GM23338 (cell line): ENCODE measurements around the gene CCDC57. TPM values are rescaled to one million over a fixed set of nuclear protein-coding genes. Genes with fewer than 3 reads are reported as not detected.
"Not testable (repeated sequence)": the region's sequence is repeated elsewhere in the genome, so short reads cannot be mapped to it uniquely, and the experiment has no call there.

ENCODE experiments used
- ATAC-seq: fragments of 200-7000 bp; cut with Tn5 transposase; 3 replicates; pipeline ENCODE4 v1.9.1; 2020
- DNase-seq: peaks from one replicate; pipeline ENCODE4 v3.0.0-alpha.2; 2015; ENCODE audit warnings: low spot score
- H2AFZ ChIP-seq: fragments of 200-600 bp; sonication (generic); 2 replicates; pipeline ENCODE4 v1.8.0; 2016; ENCODE audit warnings: antibody characterized with exemption, mild to moderate bottlenecking, moderate library complexity
- H3F3A ChIP-seq: fragments of 200-600 bp; sonication (generic); replicated peaks from 2 replicates; pipeline ENCODE4 v1.8.0; 2017; ENCODE audit warnings: antibody characterized with exemption, mixed run types, low read depth
- H3K27ac ChIP-seq: fragments of 200-600 bp; sonication (generic); 2 replicates; pipeline ENCODE4 v1.6.1; 2016; ENCODE audit warnings: low read depth
- H3K27me3 ChIP-seq: fragments of 200-600 bp; sonication (generic); 2 replicates; pipeline ENCODE4 v1.8.0; 2016; ENCODE audit warnings: mild to moderate bottlenecking, mixed run types, moderate library complexity; ENCODE audit not compliant: insufficient read depth
- H3K36me3 ChIP-seq: fragments of 200-600 bp; sonication (generic); 2 replicates; pipeline ENCODE4 v1.8.0; 2016; ENCODE audit warnings: mild to moderate bottlenecking; ENCODE audit not compliant: insufficient read depth
- H3K4me1 ChIP-seq: fragments of 200-600 bp; sonication (generic); 2 replicates; pipeline ENCODE4 v1.8.0; 2016; ENCODE audit warnings: mild to moderate bottlenecking, moderate library complexity; ENCODE audit not compliant: insufficient read depth
- H3K4me2 ChIP-seq: fragments of 200-600 bp; sonication (generic); 2 replicates; pipeline ENCODE4 v1.7.1; 2017; ENCODE audit warnings: mixed run types
- H3K4me3 ChIP-seq: fragments of 200-600 bp; sonication (generic); 2 replicates; pipeline ENCODE4 v1.6.1; 2016; ENCODE audit warnings: mixed run types
- H3K79me2 ChIP-seq: fragments of 200-600 bp; sonication (generic); replicated peaks from 2 replicates; pipeline ENCODE4 v1.8.0; 2017; ENCODE audit warnings: mild to moderate bottlenecking; ENCODE audit not compliant: insufficient read depth
- H3K9me2 ChIP-seq: fragments of 200-600 bp; sonication (generic); 2 replicates; pipeline ENCODE4 v1.8.0; 2017; ENCODE audit not compliant: insufficient read depth
- H4K20me1 ChIP-seq: fragments of 200-600 bp; sonication (generic); replicated peaks from 2 replicates; pipeline ENCODE4 v1.8.0; 2017; ENCODE audit warnings: mild to moderate bottlenecking; ENCODE audit not compliant: insufficient read depth
- H3K27ac Mint-ChIP-seq: 2 replicates; pipeline ENCODE4 v1.8.0; 2020; ENCODE audit warnings: inconsistent platforms, mild to moderate bottlenecking, moderate library complexity, mixed read lengths
- H3K27me3 Mint-ChIP-seq: 3 replicates; pipeline ENCODE4 v1.8.0; 2022; ENCODE audit warnings: low read depth, mild to moderate bottlenecking, moderate library complexity, mixed read lengths, inconsistent platforms; ENCODE audit not compliant: insufficient read depth, poor library complexity
- H3K36me3 Mint-ChIP-seq: 3 replicates; pipeline ENCODE4 v1.8.0; 2021; ENCODE audit warnings: low read depth, mild to moderate bottlenecking, inconsistent platforms, moderate library complexity, mixed read lengths
- H3K4me1 Mint-ChIP-seq: 3 replicates; pipeline ENCODE4 v1.8.0; 2020; ENCODE audit warnings: mild to moderate bottlenecking, inconsistent platforms, mixed read lengths
- H3K4me3 Mint-ChIP-seq: 3 replicates; pipeline ENCODE4 v1.8.0; 2021; ENCODE audit warnings: moderate library complexity, mild to moderate bottlenecking, inconsistent platforms, mixed read lengths
- H3K9me3 Mint-ChIP-seq: 3 replicates; pipeline ENCODE4 v1.8.0; 2020; ENCODE audit warnings: moderate library complexity, mild to moderate bottlenecking, inconsistent platforms, mixed read lengths
- CREB1 ChIP-seq: fragments of 250-450 bp; sonication (Bioruptor Pico); IDR thresholded peaks from 2 replicates; pipeline ENCODE4 v1.5.0; 2020; ENCODE audit warnings: low read depth, mild to moderate bottlenecking, moderate library complexity
- EZH2 ChIP-seq: fragments of 200-600 bp; sonication (generic); IDR thresholded peaks from one replicate; pipeline ENCODE4 v1.8.0; 2017; ENCODE audit warnings: antibody characterized with exemption, mild to moderate bottlenecking, low read depth; ENCODE audit not compliant: unreplicated experiment
- EZH2phosphoT487 ChIP-seq: fragments of 200-600 bp; sonication (generic); IDR thresholded peaks from one replicate; pipeline ENCODE4 v1.8.1; 2018; ENCODE audit warnings: antibody characterized with exemption; ENCODE audit not compliant: unreplicated experiment
- STAT1 ChIP-seq: IDR thresholded peaks from one replicate; pipeline ENCODE4 v1.6.1; 2016; ENCODE audit warnings: antibody characterized with exemption; ENCODE audit not compliant: unreplicated experiment
- ZNF114 ChIP-seq: fragments of 250-450 bp; sonication (Bioruptor Pico); IDR thresholded peaks from 2 replicates; pipeline ENCODE4 v1.5.0; 2020; ENCODE audit warnings: mild to moderate bottlenecking, moderate library complexity
- ZNF331 ChIP-seq: fragments of 250-450 bp; sonication (Bioruptor Pico); IDR thresholded peaks from 2 replicates; pipeline ENCODE4 v1.5.0; 2020; ENCODE audit warnings: low read depth, mild to moderate bottlenecking, moderate library complexity
- polyA plus RNA-seq: library from polyadenylated mRNA; unstranded; fragments of >200 nt; fragmentation: Nextera tagmentation; extraction: Ambion mirVana; gene quantifications from 2 replicates; pipeline ENCODE4 v1.2.1, GENCODE V29; 2016
- total RNA-seq: library from RNA; depleted of rRNA; stranded (reverse); fragments of >200 nt; shearing (Covaris generic); gene quantifications from 2 replicates; pipeline ENCODE4 v1.2.3, GENCODE V29; 2014
- TF ChIP-seq, protein P1 (sequence below), 2 experiments: fragments of 200-600 bp in 1 of 2; sonication (generic) in 1 of 2; conservative IDR thresholded peaks; 2 replicates each; pipeline versions ENCODE4 v1.5.1 to v1.6.1; 2016 to 2017; ENCODE audit warnings: antibody characterized with exemption in 2 of 2, low read depth in 2 of 2, mild to moderate bottlenecking in 2 of 2, moderate library complexity in 1 of 2
- TF ChIP-seq, protein P2 (sequence below): IDR thresholded peaks from one replicate; pipeline ENCODE4 v1.6.1; 2018; ENCODE audit warnings: antibody characterized with exemption; ENCODE audit not compliant: unreplicated experiment

CCDC57 gene
- total and polyA plus RNA-seq, 2 experiments from 2014 or later, result 7.0 to 16.3 TPM

DNA sequence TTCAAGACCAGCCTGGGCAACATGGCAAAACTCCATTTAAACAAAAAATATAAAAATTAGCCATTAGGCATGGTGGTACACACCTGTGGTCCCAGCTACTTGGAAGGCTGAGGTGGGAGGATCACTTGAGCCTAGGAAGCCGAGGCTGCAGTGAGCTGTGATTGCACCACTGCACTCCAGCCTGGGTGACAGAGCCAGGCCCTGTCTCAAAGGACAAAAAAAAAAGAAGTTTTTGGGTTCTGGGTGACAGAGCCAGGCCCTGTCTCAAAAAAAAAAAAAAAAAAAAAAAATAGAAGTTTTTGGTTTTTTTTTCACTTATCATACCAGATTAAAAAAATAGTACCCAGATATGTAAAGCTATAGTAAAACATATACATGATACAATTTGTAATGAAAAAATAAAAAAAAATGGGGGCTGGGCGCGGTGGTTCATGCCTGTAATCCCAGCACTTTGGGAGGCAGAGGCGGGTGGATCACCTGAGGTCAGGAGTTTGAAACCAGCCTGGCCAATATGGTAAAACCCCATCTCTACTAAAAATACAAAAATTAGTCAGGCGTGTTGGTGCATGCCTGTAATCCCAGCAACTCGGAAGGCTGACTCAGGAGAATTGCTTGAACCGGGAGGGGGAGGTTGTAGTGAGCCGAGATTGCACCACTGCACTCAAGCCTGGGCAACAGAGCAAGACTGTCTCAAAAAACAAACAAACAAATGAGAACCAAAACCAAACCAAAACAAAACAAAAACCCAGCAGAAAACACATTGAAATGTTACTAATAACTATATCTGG lies 79.3 kb downstream of the CCDC57 start:
- not testable (repeated sequence) for H4K20me1 ChIP-seq, H3K36me3 ChIP-seq, H3K4me3 Mint-ChIP-seq, H3K9me2 ChIP-seq, H3K27me3 Mint-ChIP-seq, H3K9me3 Mint-ChIP-seq, H3K4me1 ChIP-seq, ATAC-seq, H3K4me1 Mint-ChIP-seq, H3K27ac Mint-ChIP-seq, H3K79me2 ChIP-seq, H3K4me2 ChIP-seq, H2AFZ ChIP-seq, H3K4me3 ChIP-seq, H3K36me3 Mint-ChIP-seq, H3F3A ChIP-seq, H3K27me3 ChIP-seq, DNase-seq, H3K27ac ChIP-seq

DNA sequence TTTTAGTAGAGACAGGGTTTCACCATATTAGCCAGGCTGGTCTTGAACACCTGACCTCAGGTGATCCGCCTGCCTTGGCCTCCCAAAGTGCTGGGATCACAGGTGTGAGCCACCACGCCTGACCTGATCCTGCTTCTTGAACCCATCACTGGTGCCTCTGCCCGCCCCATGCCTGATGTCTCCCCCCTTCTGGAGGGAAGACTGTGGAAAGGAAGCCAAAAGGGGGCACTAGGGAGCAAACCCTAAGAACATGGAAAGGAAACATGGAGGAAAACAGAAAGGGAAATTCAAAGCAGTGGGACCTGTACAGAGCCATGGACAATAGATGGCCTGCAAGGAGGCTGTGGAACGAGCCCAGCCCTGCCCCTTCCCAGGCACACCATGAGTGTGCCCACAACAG lies 83.5 kb downstream of the CCDC57 start:
- Histone ChIP-seq H3K4me3 (no peak overlapping the region), H3K27ac (no peak overlapping the region), H3K4me2 (no peak overlapping the region), H3K79me2 (no peaks in the 10 kb centered on the region), H3K27me3 (no peaks in the 10 kb centered on the region), H4K20me1 (no peaks in the 10 kb centered on the region; the same call in 1 of the 2 replicates), H3K4me1 (no peaks in the 10 kb centered on the region), H3K36me3 (no peaks in the 10 kb centered on the region), H3F3A (no peaks in the 10 kb centered on the region), H3K9me2 (no peaks in the 10 kb centered on the region), H2AFZ (no peak overlapping the region)
- Mint-ChIP-seq H3K9me3 (no peaks in the 10 kb centered on the region), H3K4me3 (no peak overlapping the region), H3K27me3 (peaks cover 6% of the 10 kb centered on the region), H3K36me3 (peaks cover 3% of the 10 kb centered on the region; the same call in 1 of the 3 replicates), H3K27ac (no peak overlapping the region), H3K4me1 (peaks cover 4% of the 10 kb centered on the region; the same call in 1 of the 3 replicates)
- DNase-seq (peak; percentile 46), ATAC-seq (peak; percentile 55)
- TF ChIP-seq STAT1, result no peak
- TF ChIP-seq EZH2phosphoT487, result no peak
- TF ChIP-seq ZNF331 (CRISPR knock-in tag), result no peak
- TF ChIP-seq ZNF114, result no peak
- TF ChIP-seq, protein P1, sequence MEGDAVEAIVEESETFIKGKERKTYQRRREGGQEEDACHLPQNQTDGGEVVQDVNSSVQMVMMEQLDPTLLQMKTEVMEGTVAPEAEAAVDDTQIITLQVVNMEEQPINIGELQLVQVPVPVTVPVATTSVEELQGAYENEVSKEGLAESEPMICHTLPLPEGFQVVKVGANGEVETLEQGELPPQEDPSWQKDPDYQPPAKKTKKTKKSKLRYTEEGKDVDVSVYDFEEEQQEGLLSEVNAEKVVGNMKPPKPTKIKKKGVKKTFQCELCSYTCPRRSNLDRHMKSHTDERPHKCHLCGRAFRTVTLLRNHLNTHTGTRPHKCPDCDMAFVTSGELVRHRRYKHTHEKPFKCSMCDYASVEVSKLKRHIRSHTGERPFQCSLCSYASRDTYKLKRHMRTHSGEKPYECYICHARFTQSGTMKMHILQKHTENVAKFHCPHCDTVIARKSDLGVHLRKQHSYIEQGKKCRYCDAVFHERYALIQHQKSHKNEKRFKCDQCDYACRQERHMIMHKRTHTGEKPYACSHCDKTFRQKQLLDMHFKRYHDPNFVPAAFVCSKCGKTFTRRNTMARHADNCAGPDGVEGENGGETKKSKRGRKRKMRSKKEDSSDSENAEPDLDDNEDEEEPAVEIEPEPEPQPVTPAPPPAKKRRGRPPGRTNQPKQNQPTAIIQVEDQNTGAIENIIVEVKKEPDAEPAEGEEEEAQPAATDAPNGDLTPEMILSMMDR (conservative IDR thresholded peaks at IDR 0.05; ENCODE audit: low read depth in 2 of 2), result peak; percentile 55 to 62
- TF ChIP-seq CREB1 (CRISPR knock-in tag), result no peak

DNA sequence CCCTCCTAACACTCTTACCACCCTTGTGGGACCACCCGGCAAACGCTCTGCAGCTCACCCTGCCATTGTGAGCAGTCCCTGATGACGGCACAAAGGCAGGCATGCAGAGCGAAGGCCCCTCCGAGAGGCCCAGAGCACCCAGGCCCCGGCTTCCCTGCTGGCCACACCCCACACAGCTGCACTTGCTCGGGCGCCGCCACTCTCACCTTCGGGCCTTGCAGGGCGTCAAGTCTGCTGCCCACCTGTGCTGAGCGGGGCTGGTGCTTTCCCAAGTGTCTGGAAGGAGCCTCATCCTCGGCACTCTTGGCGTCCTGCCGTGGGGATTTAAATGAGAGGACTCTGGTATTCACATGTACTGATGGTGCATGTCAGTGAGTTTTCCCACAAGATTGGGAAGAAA lies 84.4 kb downstream of the CCDC57 start:
- no peak overlapping the region for H3K4me2 ChIP-seq
- Mint-ChIP-seq H3K36me3 (peaks cover 3% of the 10 kb centered on the region; the same call in 1 of the 3 replicates), H3K4me1 (peaks cover 4% of the 10 kb centered on the region; the same call in 1 of the 3 replicates), H3K4me3 (no peak overlapping the region), H3K27me3 (peaks cover 4% of the 10 kb centered on the region), H3K9me3 (no peaks in the 10 kb centered on the region), H3K27ac (no peak overlapping the region)
- H3K27me3 ChIP-seq, result no peaks in the 10 kb centered on the region
- H3K9me2 ChIP-seq, result no peaks in the 10 kb centered on the region
- no peaks in the 10 kb centered on the region for H3F3A ChIP-seq
- no peaks in the 10 kb centered on the region for H3K79me2 ChIP-seq
- ATAC-seq (peak; percentile 70), DNase-seq (no peak)
- H3K36me3 ChIP-seq, result no peaks in the 10 kb centered on the region
- H3K4me1 ChIP-seq, result no peaks in the 10 kb centered on the region
- no peaks in the 10 kb centered on the region; the same call in 1 of the 2 replicates for H4K20me1 ChIP-seq
- H3K27ac ChIP-seq, result no peak overlapping the region
- no peak overlapping the region for H3K4me3 ChIP-seq
- H2AFZ ChIP-seq, result no peak overlapping the region
- TF ChIP-seq EZH2phosphoT487, result no peak
- TF ChIP-seq CREB1 (CRISPR knock-in tag), result no peak
- TF ChIP-seq, protein P2, sequence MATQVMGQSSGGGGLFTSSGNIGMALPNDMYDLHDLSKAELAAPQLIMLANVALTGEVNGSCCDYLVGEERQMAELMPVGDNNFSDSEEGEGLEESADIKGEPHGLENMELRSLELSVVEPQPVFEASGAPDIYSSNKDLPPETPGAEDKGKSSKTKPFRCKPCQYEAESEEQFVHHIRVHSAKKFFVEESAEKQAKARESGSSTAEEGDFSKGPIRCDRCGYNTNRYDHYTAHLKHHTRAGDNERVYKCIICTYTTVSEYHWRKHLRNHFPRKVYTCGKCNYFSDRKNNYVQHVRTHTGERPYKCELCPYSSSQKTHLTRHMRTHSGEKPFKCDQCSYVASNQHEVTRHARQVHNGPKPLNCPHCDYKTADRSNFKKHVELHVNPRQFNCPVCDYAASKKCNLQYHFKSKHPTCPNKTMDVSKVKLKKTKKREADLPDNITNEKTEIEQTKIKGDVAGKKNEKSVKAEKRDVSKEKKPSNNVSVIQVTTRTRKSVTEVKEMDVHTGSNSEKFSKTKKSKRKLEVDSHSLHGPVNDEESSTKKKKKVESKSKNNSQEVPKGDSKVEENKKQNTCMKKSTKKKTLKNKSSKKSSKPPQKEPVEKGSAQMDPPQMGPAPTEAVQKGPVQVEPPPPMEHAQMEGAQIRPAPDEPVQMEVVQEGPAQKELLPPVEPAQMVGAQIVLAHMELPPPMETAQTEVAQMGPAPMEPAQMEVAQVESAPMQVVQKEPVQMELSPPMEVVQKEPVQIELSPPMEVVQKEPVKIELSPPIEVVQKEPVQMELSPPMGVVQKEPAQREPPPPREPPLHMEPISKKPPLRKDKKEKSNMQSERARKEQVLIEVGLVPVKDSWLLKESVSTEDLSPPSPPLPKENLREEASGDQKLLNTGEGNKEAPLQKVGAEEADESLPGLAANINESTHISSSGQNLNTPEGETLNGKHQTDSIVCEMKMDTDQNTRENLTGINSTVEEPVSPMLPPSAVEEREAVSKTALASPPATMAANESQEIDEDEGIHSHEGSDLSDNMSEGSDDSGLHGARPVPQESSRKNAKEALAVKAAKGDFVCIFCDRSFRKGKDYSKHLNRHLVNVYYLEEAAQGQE, result no peak
- TF ChIP-seq EZH2, result no peak
- TF ChIP-seq, protein P1 (conservative IDR thresholded peaks at IDR 0.05; ENCODE audit: low read depth in 2 of 2), result no peak
